HL-60 (cell line): ENCODE data around the gene TPRN.

Source experiments
- DNase-seq, 2 experiments: peaks; one replicate each; pipeline ENCODE4 v3.0.0-alpha.2; 2010 to 2020; ENCODE audit warnings: low read depth in 1 of 2, low spot score in 1 of 2
- H3K27ac ChIP-seq: fragments of 250-450 bp; sonication (Bioruptor Pico); replicated peaks from 2 replicates; pipeline ENCODE4 v1.5.1; 2020; ENCODE audit warnings: mild to moderate bottlenecking, moderate library complexity
- H3K27me3 ChIP-seq: fragments of 250-450 bp; sonication (Bioruptor Pico); 2 replicates; pipeline ENCODE4 v1.5.1; 2021; ENCODE audit warnings: mild to moderate bottlenecking, moderate library complexity; ENCODE audit not compliant: insufficient read depth, poor library complexity, severe bottlenecking
- H3K4me3 ChIP-seq: replicated peaks from 2 replicates; pipeline ENCODE4 v1.5.1; 2011; ENCODE audit warnings: mild to moderate bottlenecking, control low read depth, low read length; ENCODE audit not compliant: insufficient read depth
- GABPA ChIP-seq: IDR thresholded peaks from 2 replicates; pipeline ENCODE4 v1.6.1; 2012; ENCODE audit warnings: low read depth
- POLR2AphosphoS5 ChIP-seq: IDR thresholded peaks from 2 replicates; pipeline ENCODE4 v1.6.1; 2012; ENCODE audit warnings: low read depth
- SPI1 ChIP-seq: IDR thresholded peaks from 2 replicates; pipeline ENCODE4 v1.6.1; 2012; ENCODE audit warnings: low read depth, mild to moderate bottlenecking, borderline replicate concordance
- TF ChIP-seq, protein P1 (sequence below): IDR thresholded peaks from one replicate; pipeline ENCODE4 v1.5.1; 2011; ENCODE audit warnings: low read length, control low read depth, inconsistent platforms; ENCODE audit not compliant: insufficient read depth
- TF ChIP-seq, protein P2 (sequence below): IDR thresholded peaks from 2 replicates; pipeline ENCODE4 v1.6.1; 2012; ENCODE audit warnings: low read depth; ENCODE audit not compliant: insufficient replicate concordance

TPRN gene

GRCh38 chr9:137179761-137180160 is 20.8 kb downstream of the TPRN start:
- TF ChIP-seq, protein P1, sequence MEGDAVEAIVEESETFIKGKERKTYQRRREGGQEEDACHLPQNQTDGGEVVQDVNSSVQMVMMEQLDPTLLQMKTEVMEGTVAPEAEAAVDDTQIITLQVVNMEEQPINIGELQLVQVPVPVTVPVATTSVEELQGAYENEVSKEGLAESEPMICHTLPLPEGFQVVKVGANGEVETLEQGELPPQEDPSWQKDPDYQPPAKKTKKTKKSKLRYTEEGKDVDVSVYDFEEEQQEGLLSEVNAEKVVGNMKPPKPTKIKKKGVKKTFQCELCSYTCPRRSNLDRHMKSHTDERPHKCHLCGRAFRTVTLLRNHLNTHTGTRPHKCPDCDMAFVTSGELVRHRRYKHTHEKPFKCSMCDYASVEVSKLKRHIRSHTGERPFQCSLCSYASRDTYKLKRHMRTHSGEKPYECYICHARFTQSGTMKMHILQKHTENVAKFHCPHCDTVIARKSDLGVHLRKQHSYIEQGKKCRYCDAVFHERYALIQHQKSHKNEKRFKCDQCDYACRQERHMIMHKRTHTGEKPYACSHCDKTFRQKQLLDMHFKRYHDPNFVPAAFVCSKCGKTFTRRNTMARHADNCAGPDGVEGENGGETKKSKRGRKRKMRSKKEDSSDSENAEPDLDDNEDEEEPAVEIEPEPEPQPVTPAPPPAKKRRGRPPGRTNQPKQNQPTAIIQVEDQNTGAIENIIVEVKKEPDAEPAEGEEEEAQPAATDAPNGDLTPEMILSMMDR, result no peak
- TF ChIP-seq SPI1 (no peak), POLR2AphosphoS5 (no peak), GABPA (no peak)
- TF ChIP-seq, protein P2, sequence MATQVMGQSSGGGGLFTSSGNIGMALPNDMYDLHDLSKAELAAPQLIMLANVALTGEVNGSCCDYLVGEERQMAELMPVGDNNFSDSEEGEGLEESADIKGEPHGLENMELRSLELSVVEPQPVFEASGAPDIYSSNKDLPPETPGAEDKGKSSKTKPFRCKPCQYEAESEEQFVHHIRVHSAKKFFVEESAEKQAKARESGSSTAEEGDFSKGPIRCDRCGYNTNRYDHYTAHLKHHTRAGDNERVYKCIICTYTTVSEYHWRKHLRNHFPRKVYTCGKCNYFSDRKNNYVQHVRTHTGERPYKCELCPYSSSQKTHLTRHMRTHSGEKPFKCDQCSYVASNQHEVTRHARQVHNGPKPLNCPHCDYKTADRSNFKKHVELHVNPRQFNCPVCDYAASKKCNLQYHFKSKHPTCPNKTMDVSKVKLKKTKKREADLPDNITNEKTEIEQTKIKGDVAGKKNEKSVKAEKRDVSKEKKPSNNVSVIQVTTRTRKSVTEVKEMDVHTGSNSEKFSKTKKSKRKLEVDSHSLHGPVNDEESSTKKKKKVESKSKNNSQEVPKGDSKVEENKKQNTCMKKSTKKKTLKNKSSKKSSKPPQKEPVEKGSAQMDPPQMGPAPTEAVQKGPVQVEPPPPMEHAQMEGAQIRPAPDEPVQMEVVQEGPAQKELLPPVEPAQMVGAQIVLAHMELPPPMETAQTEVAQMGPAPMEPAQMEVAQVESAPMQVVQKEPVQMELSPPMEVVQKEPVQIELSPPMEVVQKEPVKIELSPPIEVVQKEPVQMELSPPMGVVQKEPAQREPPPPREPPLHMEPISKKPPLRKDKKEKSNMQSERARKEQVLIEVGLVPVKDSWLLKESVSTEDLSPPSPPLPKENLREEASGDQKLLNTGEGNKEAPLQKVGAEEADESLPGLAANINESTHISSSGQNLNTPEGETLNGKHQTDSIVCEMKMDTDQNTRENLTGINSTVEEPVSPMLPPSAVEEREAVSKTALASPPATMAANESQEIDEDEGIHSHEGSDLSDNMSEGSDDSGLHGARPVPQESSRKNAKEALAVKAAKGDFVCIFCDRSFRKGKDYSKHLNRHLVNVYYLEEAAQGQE, result no peak
- no peak overlapping the region for H3K27ac ChIP-seq
- H3K4me3 ChIP-seq, result no peak overlapping the region
- no peaks in the 10 kb centered on the region for H3K27me3 ChIP-seq
- DNase-seq, result no peak

GRCh38 chr9:137178939-137179630 is 21.5 kb downstream of the TPRN start:
- H3K27me3 ChIP-seq, result no peaks in the 10 kb centered on the region
- no peak overlapping the region for H3K27ac ChIP-seq
- no peak for DNase-seq
- TF ChIP-seq, protein P1, result no peak
- no peak overlapping the region for H3K4me3 ChIP-seq

GRCh38 chr9:137178201-137178938 is 22.2 kb downstream of the TPRN start:
- Histone ChIP-seq H3K27ac (no peak overlapping the region), H3K27me3 (no peaks in the 10 kb centered on the region), H3K4me3 (no peak overlapping the region)
- no peak for DNase-seq
- TF ChIP-seq, protein P2, result no peak
- TF ChIP-seq, protein P1, result no peak
- no peak for TF ChIP-seq POLR2AphosphoS5
- no peak for TF ChIP-seq GABPA
- no peak for TF ChIP-seq SPI1
